C4-2B (cell line): ENCODE measurements around the gene GPC5.

Experiments used
- CTCF ChIP-seq: fragments of 450-650 bp; conservative IDR thresholded peaks from 2 replicates; pipeline ENCODE4 v1.5.1; 2017; ENCODE audit warnings: mild to moderate bottlenecking
- ZFX ChIP-seq: fragments of 450-650 bp; IDR thresholded peaks from 2 replicates; pipeline ENCODE4 v1.6.1; 2017

DNA sequence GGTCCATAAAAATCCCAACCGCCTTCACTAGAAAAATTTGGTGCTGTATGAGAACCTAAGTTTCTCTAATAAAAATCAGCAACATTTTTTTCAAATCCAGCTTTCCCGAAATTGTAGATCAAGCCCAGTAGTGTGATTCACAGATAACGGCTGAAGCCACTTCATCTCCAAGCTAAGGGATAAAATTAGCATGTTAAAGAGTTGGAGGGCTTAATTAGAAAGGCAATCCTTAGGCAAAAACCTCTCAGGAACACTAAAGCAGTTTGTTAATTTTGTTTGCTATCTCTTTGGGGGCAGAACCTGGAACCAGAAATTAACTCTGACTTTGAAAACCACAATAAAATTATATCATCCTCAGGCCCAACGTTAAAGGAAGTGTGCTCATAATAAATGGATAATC, 820.2 kb downstream of the GPC5 start:
- no peak for TF ChIP-seq CTCF
- TF ChIP-seq ZFX: no peak
